Ovary (tissue), 3 donors: ENCODE results near the gene DMXL1.

Experiments
- POLR2A ChIP-seq: fragments of 450-650 bp; IDR thresholded peaks from one replicate; pipeline ENCODE4 v1.6.1; 2017; ENCODE audit warnings: antibody characterized with exemption, mild to moderate bottlenecking, moderate library complexity
- TF ChIP-seq, protein P1 (sequence below), 3 donors: fragments of 450-650 bp in 2 of 3; fragments of 200-600 bp in 1 of 3; IDR thresholded peaks; one replicate each; pipeline versions ENCODE4 v1.5.1 to v1.8.0; 2016 to 2022; ENCODE audit warnings: antibody characterized with exemption in 3 of 3, mild to moderate bottlenecking in 1 of 3
- donor health status: DM: no; HTN: no; CAD: no.

DNA sequence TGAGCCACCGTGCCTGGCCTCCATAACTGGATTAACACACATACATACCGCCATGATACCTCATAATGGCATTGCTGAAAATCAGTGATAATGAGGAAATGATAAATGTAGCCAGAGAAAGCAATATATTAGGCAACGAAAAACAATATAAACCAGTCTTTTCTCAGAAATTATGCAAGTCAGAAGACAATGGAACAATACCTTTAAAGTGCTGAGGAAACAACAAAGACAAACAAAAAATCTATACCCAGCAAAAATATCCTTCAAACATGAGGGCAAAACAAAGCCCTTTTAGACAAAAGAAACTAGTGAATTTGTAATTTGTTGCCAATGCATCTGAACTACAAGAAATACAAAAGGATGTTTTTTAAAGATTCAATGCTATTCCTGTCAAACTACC is 186.7 kb downstream of the DMXL1 start:
- TF ChIP-seq, protein P1, sequence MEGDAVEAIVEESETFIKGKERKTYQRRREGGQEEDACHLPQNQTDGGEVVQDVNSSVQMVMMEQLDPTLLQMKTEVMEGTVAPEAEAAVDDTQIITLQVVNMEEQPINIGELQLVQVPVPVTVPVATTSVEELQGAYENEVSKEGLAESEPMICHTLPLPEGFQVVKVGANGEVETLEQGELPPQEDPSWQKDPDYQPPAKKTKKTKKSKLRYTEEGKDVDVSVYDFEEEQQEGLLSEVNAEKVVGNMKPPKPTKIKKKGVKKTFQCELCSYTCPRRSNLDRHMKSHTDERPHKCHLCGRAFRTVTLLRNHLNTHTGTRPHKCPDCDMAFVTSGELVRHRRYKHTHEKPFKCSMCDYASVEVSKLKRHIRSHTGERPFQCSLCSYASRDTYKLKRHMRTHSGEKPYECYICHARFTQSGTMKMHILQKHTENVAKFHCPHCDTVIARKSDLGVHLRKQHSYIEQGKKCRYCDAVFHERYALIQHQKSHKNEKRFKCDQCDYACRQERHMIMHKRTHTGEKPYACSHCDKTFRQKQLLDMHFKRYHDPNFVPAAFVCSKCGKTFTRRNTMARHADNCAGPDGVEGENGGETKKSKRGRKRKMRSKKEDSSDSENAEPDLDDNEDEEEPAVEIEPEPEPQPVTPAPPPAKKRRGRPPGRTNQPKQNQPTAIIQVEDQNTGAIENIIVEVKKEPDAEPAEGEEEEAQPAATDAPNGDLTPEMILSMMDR (IDR thresholded peaks at IDR 0.05) = no peak
- no peak for TF ChIP-seq POLR2A
